Testis (tissue), 2 donors: ENCODE data around the gene ARID1A.
"Not testable (repeated sequence)": the region's sequence is repeated elsewhere in the genome, so short reads cannot be mapped to it uniquely, and the experiment has no call there.

Experiments
- CTCF ChIP-seq, 3 experiments: fragments of 450-650 bp in 2 of 3; fragments of 200-600 bp in 1 of 3; sonication (generic) in 1 of 3; IDR thresholded peaks; one replicate each; pipeline ENCODE4 v1.5.1; 2016 to 2019; ENCODE audit warnings: antibody characterized with exemption in 3 of 3, mild to moderate bottlenecking in 2 of 3, moderate library complexity in 1 of 3
- POLR2A ChIP-seq: fragments of 450-650 bp; IDR thresholded peaks from one replicate; pipeline ENCODE4 v1.6.1; 2017; ENCODE audit warnings: antibody characterized with exemption, mild to moderate bottlenecking, moderate library complexity

DNA sequence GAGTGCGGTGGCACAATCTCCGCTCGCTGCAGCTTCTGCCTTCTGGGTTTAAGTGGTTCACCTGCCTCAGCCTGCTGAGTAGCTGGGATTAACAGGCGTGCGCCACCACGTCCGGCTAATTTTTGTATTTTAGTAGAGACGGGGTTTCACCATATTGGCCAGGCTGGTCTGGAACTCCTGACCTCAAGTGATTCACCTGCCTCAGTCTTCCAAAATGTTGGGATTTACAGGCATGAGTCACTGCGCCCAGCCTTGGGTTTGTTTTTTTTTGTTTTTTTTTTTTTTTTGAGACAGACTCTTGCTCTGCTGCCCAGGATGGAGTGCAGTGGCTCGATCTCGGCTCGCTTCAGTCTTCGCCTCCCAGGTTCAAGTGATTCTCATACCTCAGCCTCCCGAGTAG is 30.1 kb downstream of the ARID1A start:
- TF ChIP-seq CTCF (IDR thresholded peaks at IDR 0.05); POLR2A: not testable (repeated sequence)
